ENCODE results near the gene APBA3.

Gene APBA3

GRCh38 chr19:3719868-3720267, 41.6 kb downstream of the APBA3 start:
- DNase-seq (ENCODE audit: low spot score) = no peak

GRCh38 chr19:3716147-3716668, 45.3 kb downstream of the APBA3 start:
- DNase-seq (ENCODE audit: low spot score) = no peak

- DNase-seq (ENCODE audit: low spot score) = no peak
Measured at GRCh38 chr19:3712663-3713611, 48.6 kb downstream of the APBA3 start.

- DNase-seq (ENCODE audit: low spot score) = no peak
Measured at GRCh38 chr19:3710265-3710812, 51.2 kb downstream of the APBA3 start.

- DNase-seq (ENCODE audit: low spot score) = no peak
Measured at GRCh38 chr19:3708207-3708931, 53.1 kb downstream of the APBA3 start, which contains the start of gene TJP3. Gene TJP3 (plus strand): TSS chr19:3708384. CDS start chr19:3728433, 20,049 bp downstream.

GRCh38 chr19:3707868-3708206, 53.7 kb downstream of the APBA3 start:
- no peak for DNase-seq (ENCODE audit: low spot score)

- DNase-seq (ENCODE audit: low spot score) = no peak
Measured at GRCh38 chr19:3701200-3701599, 60.3 kb downstream of the APBA3 start.

Measured in RKO (cell line).